PC-3 (cell line): ENCODE data around the gene SULT1C4.

Experiments
- EZH2 ChIP-seq: fragments of 300-600 bp; sonication (generic); IDR thresholded peaks from one replicate; pipeline ENCODE4 v1.6.1; 2017; ENCODE audit warnings: antibody characterized with exemption, mild to moderate bottlenecking, low read length; ENCODE audit not compliant: unreplicated experiment
- EZH2phosphoT487 ChIP-seq: fragments of 300-600 bp; sonication (generic); IDR thresholded peaks from 2 replicates; pipeline ENCODE4 v1.6.1; 2018; ENCODE audit warnings: mild to moderate bottlenecking, antibody characterized with exemption, low read length, borderline replicate concordance
- TF ChIP-seq, protein P1 (sequence below): fragments of 300-600 bp; sonication (generic); conservative IDR thresholded peaks from 2 replicates; pipeline ENCODE4 v1.5.1; 2017; ENCODE audit warnings: antibody characterized with exemption, low read depth, mild to moderate bottlenecking, low read length

DNA sequence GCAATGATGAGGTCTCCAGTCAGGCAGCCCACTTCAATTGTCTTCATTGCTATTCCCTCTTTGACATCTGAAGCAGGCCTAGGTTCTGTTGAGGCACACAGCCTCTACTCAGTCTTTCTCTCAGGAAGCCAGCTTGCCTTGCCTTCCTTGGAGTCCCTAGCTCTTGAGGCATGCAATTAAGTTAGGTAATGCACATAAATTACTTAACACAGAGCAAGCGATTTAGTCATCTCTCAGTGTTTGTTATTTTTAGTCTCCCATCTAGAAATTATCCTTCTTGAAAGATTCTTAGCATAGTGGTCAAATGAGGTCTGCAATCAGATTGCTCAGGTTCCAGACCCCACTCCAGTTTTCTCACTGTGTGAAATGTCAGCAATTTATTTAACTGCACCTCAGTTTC, 32.0 kb downstream of the SULT1C4 start:
- TF ChIP-seq, protein P1, sequence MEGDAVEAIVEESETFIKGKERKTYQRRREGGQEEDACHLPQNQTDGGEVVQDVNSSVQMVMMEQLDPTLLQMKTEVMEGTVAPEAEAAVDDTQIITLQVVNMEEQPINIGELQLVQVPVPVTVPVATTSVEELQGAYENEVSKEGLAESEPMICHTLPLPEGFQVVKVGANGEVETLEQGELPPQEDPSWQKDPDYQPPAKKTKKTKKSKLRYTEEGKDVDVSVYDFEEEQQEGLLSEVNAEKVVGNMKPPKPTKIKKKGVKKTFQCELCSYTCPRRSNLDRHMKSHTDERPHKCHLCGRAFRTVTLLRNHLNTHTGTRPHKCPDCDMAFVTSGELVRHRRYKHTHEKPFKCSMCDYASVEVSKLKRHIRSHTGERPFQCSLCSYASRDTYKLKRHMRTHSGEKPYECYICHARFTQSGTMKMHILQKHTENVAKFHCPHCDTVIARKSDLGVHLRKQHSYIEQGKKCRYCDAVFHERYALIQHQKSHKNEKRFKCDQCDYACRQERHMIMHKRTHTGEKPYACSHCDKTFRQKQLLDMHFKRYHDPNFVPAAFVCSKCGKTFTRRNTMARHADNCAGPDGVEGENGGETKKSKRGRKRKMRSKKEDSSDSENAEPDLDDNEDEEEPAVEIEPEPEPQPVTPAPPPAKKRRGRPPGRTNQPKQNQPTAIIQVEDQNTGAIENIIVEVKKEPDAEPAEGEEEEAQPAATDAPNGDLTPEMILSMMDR = no peak
- TF ChIP-seq EZH2phosphoT487 = no peak
- no peak for TF ChIP-seq EZH2
